Caco-2 (cell line): ENCODE results near the gene TPPP2. TPM values are rescaled to one million over a fixed set of nuclear protein-coding genes. Genes with fewer than 3 reads are reported as not detected.
A peak's percentile ranks its signal among the peaks of the same experiment; 100 is the strongest.

Experiments
- BruUV-seq: library from RNA; stranded (reverse); fragments of 400-500 nt; replicated peaks from 2 replicates; lab custom pipeline; 2021; lab: Mats Ljungman, UMichigan
- CTCF ChIA-PET: fragments of 300-600 bp; sonication (Branson Sonifier 250); formaldehyde crosslinking; loops from one replicate; lab custom pipeline; 2022; ENCODE audit warnings: antibody characterized with exemption; lab: Charles Lee
- POLR2A ChIA-PET: fragments of 300-600 bp; sonication (Branson Sonifier 250); formaldehyde crosslinking; loops from one replicate; lab custom pipeline; 2022; ENCODE audit warnings: antibody characterized with exemption; lab: Charles Lee
- DNase-seq, 2 experiments: peaks; one replicate each; pipeline versions ENCODE4 v3.0.0 to v3.0.0-alpha.2; 2020 to 2022
- H3K27me3 ChIP-seq: replicated peaks from 2 replicates; pipeline ENCODE4 v1.6.0; 2011; ENCODE audit warnings: low read length; ENCODE audit not compliant: control insufficient read depth, insufficient read depth
- H3K36me3 ChIP-seq: 2 replicates; pipeline ENCODE4 v1.5.1; 2011; ENCODE audit warnings: low read length; ENCODE audit not compliant: control insufficient read depth, insufficient read depth
- H3K4me1 ChIP-seq: fragments of 250-450 bp; sonication (Bioruptor Pico); 2 replicates; pipeline ENCODE4 v1.5.1; 2020; ENCODE audit warnings: mild to moderate bottlenecking
- H3K4me3 ChIP-seq: 2 replicates; pipeline ENCODE4 v1.5.1; 2011; ENCODE audit warnings: low read depth, mild to moderate bottlenecking, control low read depth, low read length
- H3K9me3 ChIP-seq: fragments of 250-450 bp; sonication (Bioruptor Pico); 2 replicates; pipeline ENCODE4 v1.5.1; 2020; ENCODE audit warnings: mild to moderate bottlenecking, moderate library complexity
- H3K27ac Mint-ChIP-seq: one replicate; pipeline ENCODE4 v1.8.0; 2022; ENCODE audit warnings: mixed read lengths; ENCODE audit not compliant: unreplicated experiment
- H3K27me3 Mint-ChIP-seq: one replicate; pipeline ENCODE4 v1.8.0; 2022; ENCODE audit warnings: mixed read lengths; ENCODE audit not compliant: insufficient read depth, unreplicated experiment
- H3K36me3 Mint-ChIP-seq: one replicate; pipeline ENCODE4 v1.8.0; 2022; ENCODE audit warnings: mild to moderate bottlenecking, mixed read lengths; ENCODE audit not compliant: insufficient read depth, unreplicated experiment
- H3K4me1 Mint-ChIP-seq: one replicate; pipeline ENCODE4 v1.8.0; 2022; ENCODE audit warnings: low read depth, mixed read lengths; ENCODE audit not compliant: unreplicated experiment
- H3K4me3 Mint-ChIP-seq: one replicate; pipeline ENCODE4 v1.8.0; 2022; ENCODE audit warnings: mild to moderate bottlenecking, moderate library complexity, mixed read lengths; ENCODE audit not compliant: unreplicated experiment
- H3K9me3 Mint-ChIP-seq: one replicate; pipeline ENCODE4 v1.8.0; 2022; ENCODE audit warnings: mixed read lengths; ENCODE audit not compliant: unreplicated experiment
- CTCF ChIP-seq, 2 experiments: fragments of 200-600 bp in 1 of 2; IDR thresholded peaks; 1 replicate in 1 of 2; 2 replicates in 1 of 2; pipeline versions ENCODE4 v1.5.1 to v1.8.0; 2011 to 2022; ENCODE audit warnings: antibody characterized with exemption in 1 of 2, control low read depth in 1 of 2, inconsistent platforms in 1 of 2, low read depth in 1 of 2, low read length in 1 of 2, mild to moderate bottlenecking in 1 of 2, moderate library complexity in 1 of 2; ENCODE audit not compliant: insufficient read depth in 1 of 2, severe bottlenecking in 1 of 2, unreplicated experiment in 1 of 2
- intact Hi-C: fragments of 100-400 bp; cut with micrococcal nuclease; formaldehyde crosslinking; loops from one replicate; pipeline ENCODE4 v1.10.0; 2022; ENCODE audit not compliant: unreplicated experiment
- total RNA-seq: library from RNA; stranded (reverse); gene quantifications from 2 replicates; pipeline ENCODE4 v1.2.3, GENCODE V29; 2022

Gene TPPP2
- total RNA-seq, 1 experiment from 2014 or later = not detected

- CTCF ChIA-PET = interaction anchor here (0.7 to 3.8 kb wide), 15 partner anchors 15 to 55 kb away, joined by 4 to 127 read pairs (median 13); no protein-coding TSS in a partner anchor
- H3K4me1 ChIP-seq = peaks cover 6% of the 10 kb centered on the region
- Mint-ChIP-seq H3K4me1 (no peaks in the 10 kb centered on the region), H3K36me3 (no peaks in the 10 kb centered on the region), H3K27me3 (peaks cover 8% of the 10 kb centered on the region), H3K9me3 (no peaks in the 10 kb centered on the region), H3K4me3 (peak overlapping the region; percentile 84), H3K27ac (no peak overlapping the region)
- BruUV-seq = no TSS peak
- H3K27me3 ChIP-seq = no peaks in the 10 kb centered on the region
- no peak for TF ChIP-seq CTCF (IDR thresholded peaks at IDR 0.05; ENCODE audit: insufficient read depth in 1 of 2, low read depth in 1 of 2, low read length in 1 of 2, severe bottlenecking in 1 of 2, unreplicated experiment in 1 of 2)
- no peaks in the 10 kb centered on the region for H3K9me3 ChIP-seq
- peak overlapping the region; percentile 76 for H3K4me3 ChIP-seq
- no peaks in the 10 kb centered on the region for H3K36me3 ChIP-seq
- intact Hi-C loops = loop anchor here (5.0 kb wide), 1 partner anchor 123 kb away; no protein-coding TSS in a partner anchor
- POLR2A ChIA-PET = interaction anchor here (1.3 kb wide), 1 partner anchor 34 kb away, joined by 6 read pairs; no protein-coding TSS in a partner anchor
- DNase-seq = peak in 1 of 2 experiments; percentile 17
These were observed 39.5 kb downstream of the TPPP2 start for GRCh38 chr14:21069388-21070082.

GRCh38 chr14:21070083-21070609, 40.1 kb downstream of the TPPP2 start, which contains the start of gene ARHGEF40:
Gene ARHGEF40 (plus strand): TSS chr14:21070304. CDS start chr14:21070397, 93 bp downstream.
- ChIA-PET POLR2A (interaction anchor here (0.6 to 1.3 kb wide), 2 partner anchors 34 to 55 kb away, joined by 4 to 6 read pairs; no protein-coding TSS in a partner anchor), CTCF (interaction anchor here (0.6 to 3.4 kb wide), 9 partner anchors 20 to 99 kb away, joined by 3 to 50 read pairs (median 6); no protein-coding TSS in a partner anchor)
- Mint-ChIP-seq H3K4me3 (peak within 1 kb of the TSS; percentile 84), H3K9me3 (no peaks in the 10 kb centered on the region), H3K27ac (peak within 1 kb of the TSS; percentile 22), H3K27me3 (peaks cover 8% of the 10 kb centered on the region), H3K4me1 (no peaks in the 10 kb centered on the region), H3K36me3 (no peaks in the 10 kb centered on the region)
- no TSS peak for BruUV-seq
- Histone ChIP-seq H3K9me3 (no peaks in the 10 kb centered on the region), H3K4me1 (peaks cover 6% of the 10 kb centered on the region), H3K36me3 (no peaks in the 10 kb centered on the region), H3K27me3 (no peaks in the 10 kb centered on the region), H3K4me3 (peak within 1 kb of the TSS; percentile 76)
- TF ChIP-seq CTCF (IDR thresholded peaks at IDR 0.05; ENCODE audit: insufficient read depth in 1 of 2, low read depth in 1 of 2, low read length in 1 of 2, severe bottlenecking in 1 of 2, unreplicated experiment in 1 of 2) = no peak
- DNase-seq = peak in 1 of 2 experiments; percentile 66
- intact Hi-C loops = no loop called here

GRCh38 chr14:21070610-21071224, 40.7 kb downstream of the TPPP2 start:
- H3K27me3 ChIP-seq = no peaks in the 10 kb centered on the region
- ChIA-PET POLR2A (interaction anchor here (0.6 to 1.3 kb wide), 2 partner anchors 33 to 56 kb away, joined by 4 to 6 read pairs; no protein-coding TSS in a partner anchor), CTCF (interaction anchor here (0.6 to 3.4 kb wide), 11 partner anchors 17 to 100 kb away, joined by 3 to 50 read pairs (median 6); no protein-coding TSS in a partner anchor)
- DNase-seq = peak in 1 of 2 experiments; percentile 52
- no peaks in the 10 kb centered on the region for H3K36me3 ChIP-seq
- TF ChIP-seq CTCF (IDR thresholded peaks at IDR 0.05; ENCODE audit: insufficient read depth in 1 of 2, low read depth in 1 of 2, low read length in 1 of 2, severe bottlenecking in 1 of 2, unreplicated experiment in 1 of 2) = peak in 1 of 2 experiments; percentile 30
- peaks cover 6% of the 10 kb centered on the region for H3K4me1 ChIP-seq
- H3K27ac Mint-ChIP-seq = peak overlapping the region; percentile 22
- H3K9me3 ChIP-seq = no peaks in the 10 kb centered on the region
- H3K4me3 ChIP-seq = peak overlapping the region; percentile 76
- intact Hi-C loops = no loop called here
- H3K36me3 Mint-ChIP-seq = no peaks in the 10 kb centered on the region
- BruUV-seq = no TSS peak
- no peaks in the 10 kb centered on the region for H3K4me1 Mint-ChIP-seq
- peak overlapping the region; percentile 84 for H3K4me3 Mint-ChIP-seq
- peaks cover 5% of the 10 kb centered on the region for H3K27me3 Mint-ChIP-seq
- H3K9me3 Mint-ChIP-seq = no peaks in the 10 kb centered on the region
